ELF-1 (cell line): Measurements from ENCODE around the gene GAK.

Source experiments
- DNase-seq: peaks from one replicate; pipeline ENCODE4 v3.0.0-alpha.2; 2016; ENCODE audit warnings: low read depth, low spot score

GAK gene

DNA sequence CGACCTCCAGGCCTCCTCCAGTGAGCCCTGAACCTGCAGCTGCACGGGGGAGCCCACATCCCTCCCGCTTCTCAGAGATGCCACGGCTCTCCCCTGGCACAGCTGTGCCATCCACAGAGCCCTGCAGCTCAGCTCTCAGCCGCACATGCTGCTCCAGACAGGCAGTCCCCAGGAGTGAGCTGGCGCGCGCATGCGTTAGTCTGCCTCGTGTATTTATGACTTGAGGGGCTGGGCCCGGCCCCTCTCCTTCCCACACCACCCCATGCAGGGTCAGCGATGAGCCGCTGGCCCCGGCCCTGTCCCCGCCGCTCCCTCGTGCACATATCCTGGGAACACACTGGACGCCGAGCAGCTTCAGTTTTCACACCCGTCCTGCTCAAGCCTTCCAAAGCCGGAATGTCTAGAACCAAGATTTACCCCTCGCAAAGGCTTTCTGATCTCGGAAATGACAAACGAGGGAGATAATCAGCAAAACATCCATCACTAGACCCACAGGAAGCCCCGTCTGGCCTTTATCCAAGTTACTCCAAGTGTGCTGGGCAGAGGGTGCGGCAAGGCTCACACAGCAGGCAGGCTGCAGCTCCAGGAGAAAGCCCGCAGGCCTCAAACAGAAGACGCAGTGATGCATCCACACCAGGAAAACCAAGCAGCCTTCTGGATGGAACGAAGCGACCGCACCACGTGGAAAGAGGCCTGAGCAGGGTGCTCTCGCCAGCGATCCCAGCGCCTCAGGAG is 24.3 kb downstream of the GAK start:
- DNase-seq, result no peak

DNA sequence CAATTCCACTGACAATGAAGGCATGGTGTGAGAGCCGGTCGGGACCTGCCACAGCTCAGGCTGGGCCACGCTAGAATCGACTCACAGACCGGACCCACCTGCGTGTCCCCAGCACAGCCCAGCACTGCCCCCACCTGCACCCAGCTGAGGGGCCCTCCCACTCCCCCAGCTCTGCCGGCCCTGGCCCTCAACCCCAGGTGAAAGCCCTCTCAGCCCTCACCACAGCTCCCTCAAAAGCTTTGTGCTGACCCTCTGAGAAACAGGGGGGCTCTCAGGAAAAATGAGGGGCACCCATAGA is 25.1 kb downstream of the GAK start:
- no peak for DNase-seq

GRCh38 chr4:906339-907102 is 25.6 kb downstream of the GAK start:
- DNase-seq, result no peak

DNA sequence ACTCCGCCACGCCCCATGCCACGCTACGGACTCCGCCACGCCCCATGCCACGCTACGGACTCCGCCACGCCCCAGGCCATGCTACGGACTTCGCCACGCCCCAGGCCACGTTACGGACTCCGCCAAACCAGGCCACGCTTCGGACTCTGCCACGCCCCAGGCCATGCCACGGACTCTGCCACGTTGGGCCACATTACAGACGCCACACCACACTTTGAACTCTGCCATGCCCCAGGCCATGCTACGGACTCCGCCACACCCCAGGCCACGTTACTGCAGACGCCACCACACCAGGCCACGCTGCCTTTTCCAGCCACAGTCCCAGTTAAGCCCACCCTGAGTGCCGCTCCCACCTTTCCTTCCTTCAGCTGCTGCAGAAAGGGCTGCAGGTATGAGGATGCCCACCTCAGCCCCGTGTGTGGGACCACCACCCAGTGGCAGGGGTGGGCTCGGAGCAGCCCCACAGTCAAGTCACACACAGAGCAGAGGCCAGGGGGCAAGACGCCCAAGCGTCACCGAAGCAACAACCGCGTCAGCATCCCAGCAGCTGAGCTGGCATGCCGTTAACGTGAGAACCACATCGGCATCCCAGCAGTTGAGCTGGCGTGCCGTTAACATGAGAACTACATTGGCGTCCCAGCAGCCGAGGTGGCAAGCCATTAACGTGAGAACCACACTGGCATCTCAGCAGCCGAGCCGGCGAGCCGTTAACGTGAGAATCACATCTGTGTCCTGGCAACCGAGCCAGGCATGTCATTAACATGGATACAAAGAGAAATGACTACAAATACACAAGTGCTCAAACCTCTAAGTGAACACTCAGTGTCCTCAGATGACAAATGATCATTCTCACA is 26.4 kb downstream of the GAK start:
- DNase-seq, result no peak

GRCh38 chr4:903066-904046 is 28.8 kb downstream of the GAK start:
- no peak for DNase-seq

DNA sequence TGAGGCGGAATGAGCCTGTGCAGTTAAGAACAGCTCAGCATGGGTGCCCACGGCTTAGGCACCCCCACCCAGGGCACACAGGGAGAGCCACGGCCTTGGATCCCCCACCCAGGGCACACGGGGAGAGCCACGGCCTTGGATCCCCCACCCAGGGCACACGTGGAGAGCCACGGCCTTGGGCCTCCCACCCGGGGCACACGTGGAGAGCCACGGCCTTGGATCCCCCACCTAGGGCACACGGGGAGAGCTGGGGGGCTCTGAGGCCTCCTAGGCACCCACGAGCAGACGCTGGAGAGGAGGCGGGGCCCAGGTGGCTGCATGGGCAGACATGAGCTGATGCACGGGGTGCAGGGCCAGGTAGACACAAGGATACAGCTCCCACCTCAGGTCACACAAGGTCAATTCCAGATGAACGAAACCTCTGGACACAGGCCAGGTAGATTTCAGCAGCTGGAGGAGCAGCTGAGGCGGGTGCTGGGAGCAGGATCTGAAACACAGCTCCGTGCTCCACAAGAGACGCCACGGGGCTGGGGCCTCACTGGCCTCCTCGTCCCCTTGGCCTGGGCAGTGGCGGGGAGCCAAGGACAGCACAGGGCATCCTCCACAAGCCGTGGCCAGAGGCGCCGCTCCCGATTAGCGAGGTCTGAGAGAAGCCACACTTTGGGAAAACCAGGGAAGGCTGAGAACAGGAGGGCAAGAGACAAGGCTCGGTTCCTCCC is 30.8 kb downstream of the GAK start:
- no peak for DNase-seq

DNA sequence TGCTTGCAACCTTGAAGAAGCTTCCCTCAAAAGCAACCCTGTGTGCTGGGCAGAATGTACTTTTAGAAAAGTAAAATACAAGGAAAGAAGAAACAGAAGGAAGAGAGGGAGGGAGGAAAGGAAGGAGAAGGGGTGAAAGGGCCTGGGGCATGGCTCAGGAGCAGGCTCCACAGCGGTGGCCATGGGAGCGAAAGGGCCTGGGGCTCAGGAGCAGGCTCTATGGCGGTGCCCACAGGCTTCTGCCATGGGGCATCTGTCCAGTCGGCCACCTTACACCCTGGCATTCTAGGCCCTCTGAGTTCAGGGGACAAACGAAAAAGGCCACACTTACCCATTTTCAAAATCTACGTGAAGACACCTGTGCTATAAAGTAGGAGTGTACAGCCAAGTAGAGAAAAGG is 31.4 kb downstream of the GAK start:
- DNase-seq, result no peak

DNA sequence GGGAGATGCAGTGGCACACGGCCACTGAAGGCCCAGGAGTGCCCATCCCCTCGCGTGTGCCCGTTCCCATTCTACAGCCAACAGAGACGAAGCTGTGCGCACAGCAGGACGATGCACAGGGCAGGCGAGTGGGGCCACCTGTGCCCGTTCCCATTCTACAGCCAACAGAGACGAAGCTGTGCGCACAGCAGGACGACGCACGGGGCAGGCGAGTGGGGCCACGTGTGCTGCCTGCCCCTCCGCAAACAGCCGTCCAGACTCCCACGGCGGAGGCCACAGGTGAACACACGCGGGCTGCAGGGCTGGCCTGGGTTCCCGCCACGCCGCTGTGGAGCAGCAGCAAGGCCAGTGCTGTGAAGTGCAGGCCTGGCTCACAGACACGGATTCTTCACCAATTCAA is 32.0 kb downstream of the GAK start:
- DNase-seq, result no peak

- no peak for DNase-seq
Observed at GRCh38 chr4:899556-899906, 32.6 kb downstream of the GAK start.

- no peak for DNase-seq
Observed at GRCh38 chr4:898869-899555, 33.1 kb downstream of the GAK start.

- no peak for DNase-seq
Observed at GRCh38 chr4:898123-898522, 34.0 kb downstream of the GAK start.

GRCh38 chr4:896630-897029 is 35.5 kb downstream of the GAK start:
- no peak for DNase-seq

DNA sequence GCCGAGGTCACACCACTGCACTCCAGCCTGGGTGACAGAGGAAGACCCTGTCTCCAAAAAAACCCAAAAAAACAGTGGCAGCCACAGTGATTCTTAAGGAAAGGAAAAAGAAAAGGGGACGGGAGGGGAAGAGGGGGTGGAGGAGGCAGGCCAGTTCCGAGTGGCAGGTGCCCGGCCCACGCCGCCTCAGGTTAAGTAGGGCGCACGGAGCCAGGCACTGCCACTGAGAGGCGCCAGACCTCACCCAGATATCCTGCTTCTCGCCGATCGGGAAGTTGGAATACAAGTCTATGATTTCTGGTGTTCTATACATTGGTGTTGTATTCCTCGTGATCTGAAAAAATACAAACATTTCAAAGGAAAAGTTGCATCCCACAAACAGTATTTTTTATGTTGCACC is 35.9 kb downstream of the GAK start:
- no peak for DNase-seq

- DNase-seq, result no peak
Observed at GRCh38 chr4:895596-895995, 36.5 kb downstream of the GAK start.

GRCh38 chr4:893995-894705 is 38.0 kb downstream of the GAK start:
- DNase-seq, result no peak

DNA sequence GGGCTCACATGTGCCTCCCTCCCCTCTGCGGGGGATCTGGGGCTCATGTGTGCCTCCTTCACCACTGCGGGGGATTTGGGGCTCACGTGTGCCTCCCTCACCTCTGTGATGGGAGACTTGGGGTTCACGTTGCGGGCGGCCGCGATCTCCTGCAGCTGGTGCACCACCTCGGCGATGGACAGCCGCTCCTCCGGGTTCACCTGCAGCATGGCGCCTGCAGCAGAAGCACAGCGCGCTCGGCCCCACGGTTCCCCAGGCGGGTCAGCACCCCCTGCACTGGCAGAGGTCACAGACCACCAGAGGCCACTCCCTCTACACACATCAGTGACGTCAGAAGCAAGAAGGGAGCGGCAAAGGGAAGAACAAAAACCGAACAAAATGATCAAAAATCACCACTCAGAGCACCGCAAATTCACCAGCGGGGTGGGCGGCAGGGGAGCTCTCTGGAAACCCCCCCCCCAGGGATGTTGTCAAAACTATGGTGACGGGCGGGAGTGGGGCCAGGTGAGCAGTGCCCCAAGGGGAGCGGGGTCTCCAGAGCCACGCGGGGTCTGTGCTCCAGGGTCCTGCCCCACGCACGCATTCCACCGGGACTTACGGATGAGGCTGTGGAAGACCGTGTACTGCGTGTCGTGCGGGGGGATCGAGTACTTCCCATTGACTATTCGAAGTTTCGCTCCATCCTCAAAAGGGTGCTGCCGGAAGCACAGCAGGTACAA is 38.7 kb downstream of the GAK start:
- no peak for DNase-seq

DNA sequence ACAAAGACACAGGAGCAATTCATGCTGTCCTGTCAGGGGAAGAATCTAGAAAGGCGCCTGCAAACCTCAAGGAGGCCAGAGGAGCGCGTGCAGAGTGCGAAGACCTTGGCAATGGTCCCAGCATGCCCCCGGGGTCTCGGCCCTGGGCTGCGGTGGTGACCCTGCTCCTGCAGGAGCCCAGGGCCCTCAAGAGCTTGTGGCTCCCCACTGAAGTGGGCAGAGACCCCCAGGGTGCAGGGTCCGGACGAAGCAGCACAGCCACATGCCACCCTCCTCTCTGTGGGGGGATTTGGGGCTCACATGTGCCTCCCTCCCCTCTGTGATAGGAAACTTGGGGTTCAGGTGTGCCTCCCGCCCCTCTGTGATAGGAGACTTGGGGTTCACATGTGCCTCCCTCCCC is 39.3 kb downstream of the GAK start:
- no peak for DNase-seq

GRCh38 chr4:891747-892146 is 40.4 kb downstream of the GAK start:
- DNase-seq, result peak; percentile 37
